GM21390 (cell line): ENCODE data around the gene ARRB1.

Experiments used
- ATAC-seq: cut with Tn5 transposase; IDR thresholded peaks from one replicate; pipeline ENCODE4 v1.9.1; 2021; ENCODE audit not compliant: unreplicated experiment

Gene ARRB1

DNA sequence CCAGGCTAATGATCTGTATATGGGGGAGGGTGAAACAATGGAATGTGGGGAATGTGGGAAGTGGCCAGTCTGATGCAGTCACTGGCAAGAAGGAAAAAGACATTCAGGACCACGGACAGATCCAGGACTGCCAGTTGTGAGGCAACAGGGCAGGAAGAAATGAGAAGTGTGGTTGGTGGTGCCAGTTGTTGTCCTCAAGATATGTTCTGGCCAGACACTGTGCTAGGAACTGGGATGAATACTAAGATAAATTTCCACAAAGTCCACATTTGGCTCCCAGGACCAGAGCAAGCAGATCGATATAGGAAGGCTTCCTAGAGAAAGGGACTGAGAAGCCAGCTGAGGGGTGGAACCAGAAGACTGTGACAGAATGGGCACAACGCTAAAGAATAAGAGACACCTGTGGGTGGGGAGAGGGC lies 117.7 kb downstream of the ARRB1 start:
- ATAC-seq = no peak

DNA sequence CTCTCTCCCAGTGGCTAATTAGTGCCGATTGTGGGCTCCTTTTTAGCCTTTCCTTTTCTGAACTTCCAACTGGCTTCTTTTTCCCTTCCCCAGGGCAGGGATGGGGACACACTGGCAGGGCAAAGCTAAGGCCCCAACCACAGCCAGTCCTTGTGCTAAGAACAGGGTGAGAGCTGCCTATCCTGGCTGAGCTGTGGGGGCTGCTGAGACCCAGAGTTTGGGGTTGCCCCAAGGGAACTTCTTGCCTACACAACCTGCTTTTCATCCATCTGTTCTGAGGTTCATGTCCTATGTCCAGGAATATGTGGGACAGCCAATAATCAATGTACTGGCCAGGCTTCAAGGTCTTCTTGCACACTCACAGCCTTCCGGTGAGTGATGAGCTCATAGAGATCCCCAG lies 120.8 kb downstream of the ARRB1 start:
- ATAC-seq = no peak

DNA sequence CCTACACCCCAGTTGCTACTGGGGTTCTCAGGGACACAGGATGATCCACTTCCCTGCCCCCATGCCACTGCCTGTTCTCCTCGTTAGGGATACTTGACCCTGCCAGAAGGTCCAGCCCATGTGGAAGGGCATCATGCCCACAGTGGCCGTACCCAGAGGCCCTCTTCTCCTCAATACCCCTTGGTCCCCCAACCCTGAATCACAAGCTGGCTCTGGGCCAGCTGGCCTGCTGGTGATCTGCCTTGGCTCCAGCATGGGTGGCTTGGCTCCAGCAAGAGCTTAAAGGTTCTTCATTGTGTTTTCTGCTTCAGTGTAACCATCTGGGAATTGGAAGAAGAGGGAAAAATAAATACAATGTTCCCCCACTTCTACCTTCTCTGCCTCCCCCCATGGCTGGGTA lies 122.0 kb downstream of the ARRB1 start:
- ATAC-seq = no peak

DNA sequence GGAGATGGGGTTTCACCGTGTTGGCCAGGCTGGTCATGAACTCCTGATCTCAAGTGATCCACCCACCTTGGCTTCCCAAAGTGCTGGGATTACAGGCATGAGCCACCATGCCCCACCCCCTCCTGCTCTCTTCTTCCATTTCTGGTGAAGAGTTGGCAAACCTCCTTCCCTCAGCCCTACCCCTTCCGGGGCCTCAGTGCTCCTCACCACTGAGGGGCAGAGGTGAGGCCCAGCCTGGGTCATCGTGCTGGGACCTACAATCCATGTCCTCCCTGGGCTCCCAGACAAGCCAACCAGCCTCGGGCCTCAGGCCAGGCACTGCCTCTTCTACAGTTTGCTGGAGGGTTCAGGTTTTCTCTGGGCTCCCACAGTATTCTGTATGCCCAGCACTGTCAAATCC lies 125.7 kb downstream of the ARRB1 start:
- no peak for ATAC-seq

GRCh38 chr11:75223954-75224643 lies 127.4 kb downstream of the ARRB1 start:
- ATAC-seq = no peak

- ATAC-seq = no peak
Measured at GRCh38 chr11:75219869-75220268, 131.6 kb downstream of the ARRB1 start.

GRCh38 chr11:75214843-75215242 lies 136.6 kb downstream of the ARRB1 start:
- ATAC-seq = no peak

- ATAC-seq = no peak
Measured at GRCh38 chr11:75214411-75214821, 137.0 kb downstream of the ARRB1 start.
